GM12874 (cell line): ENCODE results near the gene C1QTNF6.

Experiments used
- TF ChIP-seq, protein P1 (sequence below): IDR thresholded peaks from 2 replicates; pipeline ENCODE4 v1.5.1; 2011; ENCODE audit warnings: low read depth, mild to moderate bottlenecking, control low read depth, low read length, moderate library complexity; ENCODE audit not compliant: insufficient read depth

Gene C1QTNF6

DNA sequence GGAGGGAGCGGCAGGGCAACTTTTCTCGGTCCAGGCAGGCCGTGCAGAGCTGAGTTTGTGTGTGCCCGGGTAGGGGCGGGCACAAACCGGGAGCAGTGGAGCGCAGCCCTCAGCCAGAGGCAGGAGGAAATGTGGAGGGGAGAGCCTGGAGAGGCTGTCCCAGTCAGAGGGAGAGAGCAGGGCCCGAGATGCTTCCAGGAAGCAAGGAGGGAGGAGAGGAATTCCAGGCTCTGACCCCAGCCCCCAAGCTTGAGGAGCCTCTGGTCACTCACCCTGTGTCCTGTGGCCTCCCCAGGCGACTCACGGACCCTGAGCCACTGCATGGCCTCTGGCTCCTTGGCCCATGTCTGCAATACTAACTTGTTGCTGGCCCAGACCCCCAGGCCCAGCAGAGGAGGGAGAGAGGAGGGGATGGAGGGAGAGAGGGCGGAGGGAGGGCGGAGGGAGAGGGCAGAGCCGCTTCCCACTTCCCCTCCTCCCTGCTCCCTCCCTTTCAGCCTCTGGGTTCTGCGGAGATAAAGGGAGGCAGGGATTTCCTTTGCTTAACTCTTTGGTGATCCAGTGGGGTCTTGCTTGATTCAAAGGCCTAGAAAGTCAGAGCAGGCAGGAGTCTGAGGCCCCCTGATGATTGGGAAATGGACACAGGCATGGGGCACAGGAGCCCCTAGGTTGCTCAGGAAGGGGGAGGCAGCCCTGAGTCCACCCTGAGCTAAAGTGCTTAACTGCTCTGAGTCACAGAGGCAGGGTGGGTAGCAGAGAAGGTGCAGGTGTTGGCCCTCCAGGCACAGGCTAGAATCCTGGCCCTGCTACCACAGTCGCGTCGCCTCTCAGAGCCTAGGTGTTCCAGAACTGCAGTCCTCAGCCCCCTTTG is at the start of gene C1QTNF6:
Gene C1QTNF6 (minus strand): TSS at position 357 of the 871 bp plus-strand sequence. CDS start 34 bp downstream, at position 323.
- TF ChIP-seq, protein P1, sequence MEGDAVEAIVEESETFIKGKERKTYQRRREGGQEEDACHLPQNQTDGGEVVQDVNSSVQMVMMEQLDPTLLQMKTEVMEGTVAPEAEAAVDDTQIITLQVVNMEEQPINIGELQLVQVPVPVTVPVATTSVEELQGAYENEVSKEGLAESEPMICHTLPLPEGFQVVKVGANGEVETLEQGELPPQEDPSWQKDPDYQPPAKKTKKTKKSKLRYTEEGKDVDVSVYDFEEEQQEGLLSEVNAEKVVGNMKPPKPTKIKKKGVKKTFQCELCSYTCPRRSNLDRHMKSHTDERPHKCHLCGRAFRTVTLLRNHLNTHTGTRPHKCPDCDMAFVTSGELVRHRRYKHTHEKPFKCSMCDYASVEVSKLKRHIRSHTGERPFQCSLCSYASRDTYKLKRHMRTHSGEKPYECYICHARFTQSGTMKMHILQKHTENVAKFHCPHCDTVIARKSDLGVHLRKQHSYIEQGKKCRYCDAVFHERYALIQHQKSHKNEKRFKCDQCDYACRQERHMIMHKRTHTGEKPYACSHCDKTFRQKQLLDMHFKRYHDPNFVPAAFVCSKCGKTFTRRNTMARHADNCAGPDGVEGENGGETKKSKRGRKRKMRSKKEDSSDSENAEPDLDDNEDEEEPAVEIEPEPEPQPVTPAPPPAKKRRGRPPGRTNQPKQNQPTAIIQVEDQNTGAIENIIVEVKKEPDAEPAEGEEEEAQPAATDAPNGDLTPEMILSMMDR: no peak

DNA sequence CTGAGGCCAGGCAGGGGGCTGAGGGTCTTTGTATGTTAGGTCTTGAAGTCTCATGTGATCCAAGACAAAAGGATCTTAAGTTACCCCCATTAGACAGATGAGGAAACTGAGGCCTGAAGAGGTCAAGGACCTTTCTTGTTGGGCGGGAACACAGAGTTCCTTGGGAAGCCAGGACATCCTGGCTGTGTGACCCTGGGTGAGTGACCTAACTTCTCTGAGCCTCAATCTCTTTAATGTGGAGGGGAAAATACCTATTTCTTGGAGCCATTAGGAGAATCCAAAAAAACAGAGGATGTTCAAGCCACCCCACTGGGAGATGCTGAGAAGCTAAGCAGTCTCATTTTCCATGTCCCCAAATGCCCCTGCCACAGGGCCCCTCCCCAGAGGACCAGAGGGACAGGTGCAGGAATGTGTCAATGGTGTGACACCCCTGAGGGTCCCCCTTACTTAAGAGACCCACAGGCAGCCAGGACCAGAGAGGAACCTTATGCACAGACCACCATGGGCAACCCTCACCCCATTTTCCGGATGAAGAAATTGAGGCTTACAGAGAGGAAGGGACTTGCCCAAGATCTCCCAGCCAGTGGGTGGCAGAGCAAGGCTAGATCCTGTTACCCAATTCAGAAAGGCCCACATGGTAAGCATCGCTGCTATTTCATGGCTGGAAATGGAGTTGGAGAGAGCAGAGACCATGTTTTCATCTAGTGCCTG is 48.0 kb upstream of the C1QTNF6 start:
- TF ChIP-seq, protein P1: no peak

DNA sequence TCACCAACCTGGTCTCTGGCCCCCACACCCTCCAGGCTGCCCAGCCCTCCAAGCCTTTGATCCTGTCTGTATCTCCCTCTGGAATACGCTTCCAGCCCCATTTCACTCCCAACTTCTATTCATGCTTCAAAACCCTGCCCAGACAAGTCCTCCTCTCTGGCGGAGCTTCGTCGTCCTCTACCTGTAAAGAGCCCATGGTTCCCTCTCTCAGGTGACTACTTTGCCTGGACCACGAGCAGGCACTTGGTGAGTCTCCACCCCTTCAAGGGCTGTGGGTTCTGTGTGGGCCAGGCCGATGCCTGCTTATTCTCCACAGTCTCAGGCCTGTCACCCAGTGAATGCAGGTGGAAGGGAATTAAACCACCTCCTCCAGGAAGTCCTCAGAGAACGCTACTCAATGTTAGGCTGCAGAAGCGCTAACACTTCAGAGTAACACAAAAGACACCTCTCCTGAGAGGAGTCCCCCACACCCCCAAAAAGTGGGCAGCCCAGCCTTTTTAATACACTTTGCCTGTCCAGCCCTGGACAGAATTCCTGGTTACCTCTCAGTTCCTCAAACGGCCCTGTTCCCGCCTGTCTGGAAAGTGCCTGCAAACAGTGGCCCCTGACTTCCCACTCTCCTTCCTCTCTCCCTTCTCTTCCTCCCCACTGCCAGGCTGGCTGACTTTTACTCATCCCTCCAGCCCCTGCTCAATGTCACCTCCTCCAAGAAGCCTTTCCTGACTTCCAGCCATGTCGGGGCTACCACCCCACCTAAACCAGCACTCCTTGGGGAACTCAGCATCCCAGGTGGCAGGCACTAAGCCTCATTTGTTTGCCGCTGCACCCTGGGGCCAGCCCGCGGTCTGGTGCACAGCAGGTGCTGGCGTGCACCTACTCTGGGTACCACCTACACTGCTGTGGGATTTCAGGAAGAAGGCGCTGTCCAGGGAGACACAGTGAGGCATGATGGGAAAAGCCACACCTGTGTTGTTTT is 47.0 kb upstream of the C1QTNF6 start:
- TF ChIP-seq, protein P1: no peak

DNA sequence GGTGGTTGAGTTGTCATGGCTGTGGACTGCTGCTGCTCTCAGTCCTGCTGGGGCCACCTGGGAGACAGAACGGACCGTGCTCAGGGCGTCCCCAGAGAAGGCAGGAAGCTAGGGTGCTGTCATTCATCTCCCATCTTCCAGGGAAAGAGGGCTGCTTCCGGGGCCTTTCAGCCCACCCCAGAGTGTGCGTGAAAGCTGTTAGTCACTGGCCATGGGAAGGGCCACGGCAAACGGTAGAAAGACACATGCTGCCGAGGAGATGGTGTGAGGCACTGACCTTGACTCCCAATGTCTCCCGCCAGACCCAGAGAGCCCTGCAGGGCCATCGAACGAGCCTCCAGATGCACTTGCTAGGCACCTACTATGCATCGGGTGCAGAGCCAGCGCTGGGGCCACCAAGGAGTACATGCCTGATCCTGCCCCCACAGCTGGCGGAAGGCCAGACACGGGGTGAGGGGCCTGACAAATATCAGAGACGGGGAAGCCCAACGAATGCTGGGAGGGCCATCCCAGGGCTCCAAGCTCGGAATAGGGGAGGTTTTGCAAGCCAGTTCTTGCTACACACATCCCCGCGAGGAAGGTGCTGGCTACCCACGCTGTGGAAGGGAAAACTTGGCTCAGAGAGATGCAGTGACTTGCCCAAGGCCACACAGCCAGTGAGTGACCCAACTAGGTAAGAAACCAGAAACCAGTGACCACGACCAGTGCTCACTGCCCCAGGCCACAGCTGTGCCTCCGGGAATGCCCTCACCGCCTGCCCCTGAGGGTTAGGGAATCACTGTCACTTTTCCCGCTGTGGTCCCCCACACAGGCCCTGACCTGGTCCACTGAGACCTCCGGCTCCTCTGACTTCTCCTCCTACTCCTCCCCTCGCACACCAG is 45.9 kb upstream of the C1QTNF6 start:
- TF ChIP-seq, protein P1: no peak

DNA sequence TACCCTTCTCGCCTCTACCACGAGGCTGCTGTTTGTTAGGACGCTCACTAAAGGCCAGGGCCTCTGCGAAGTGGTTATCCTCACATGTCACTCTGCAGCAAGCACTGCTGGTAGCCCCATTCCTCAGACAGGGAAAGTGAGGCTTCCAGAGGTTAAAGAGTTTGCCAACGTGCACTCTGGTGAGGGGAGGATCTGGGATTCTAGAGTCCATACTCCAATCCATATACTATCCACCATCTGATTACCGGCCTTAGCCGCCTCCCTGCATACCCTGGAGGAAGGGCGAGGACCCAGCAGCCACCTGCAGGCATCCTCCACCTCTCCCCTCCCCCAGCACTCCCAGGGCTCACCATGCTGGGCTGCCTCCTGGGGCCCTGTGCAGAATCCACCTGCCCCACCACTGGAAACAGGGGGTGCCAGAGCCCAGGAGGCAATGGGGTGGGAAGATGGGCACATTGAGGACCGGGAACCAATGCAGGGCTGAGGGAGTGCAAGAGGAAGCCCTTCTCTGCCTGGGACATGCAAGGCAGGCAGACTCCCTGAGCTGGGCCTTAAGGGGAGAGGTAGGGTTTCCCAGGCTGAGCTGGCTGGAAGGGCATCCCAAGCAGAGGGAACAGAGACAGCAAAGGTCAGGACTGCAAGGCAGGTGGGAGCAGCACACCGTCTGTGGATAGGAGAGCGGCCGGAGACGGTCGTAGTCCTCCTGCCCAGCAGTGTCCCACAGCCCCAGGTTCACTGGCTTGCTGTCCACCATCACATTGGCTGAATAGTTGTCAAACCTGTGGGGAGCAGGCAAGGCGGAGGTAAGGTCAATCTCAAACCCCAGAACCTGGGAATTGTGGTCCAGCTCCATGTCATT is 44.3 kb upstream of the C1QTNF6 start:
- TF ChIP-seq, protein P1: no peak
